Osteoblast (primary cell): ENCODE measurements around the gene SIRPB2. TPM values are rescaled to one million over a fixed set of nuclear protein-coding genes. Genes with fewer than 3 reads are reported as not detected.
A peak's percentile ranks its signal among the peaks of the same experiment; 100 is the strongest.

Experiments
- DNase-seq: peaks from one replicate; pipeline ENCODE4 v3.0.0; 2011; ENCODE audit warnings: low spot score, mixed read lengths; ENCODE audit not compliant: insufficient read length; ENCODE audit errors: missing footprints
- H2AFZ ChIP-seq: 2 replicates; pipeline ENCODE4 v1.6.0; 2011; ENCODE audit warnings: mild to moderate bottlenecking, low read length
- H3K27ac ChIP-seq: 2 replicates; pipeline ENCODE4 v1.5.1; 2011; ENCODE audit warnings: mild to moderate bottlenecking, low read depth, low read length, moderate library complexity
- H3K27me3 ChIP-seq: 2 replicates; pipeline ENCODE4 v1.6.0; 2012; ENCODE audit warnings: mild to moderate bottlenecking, control low read depth, inconsistent platforms, low read length, moderate library complexity; ENCODE audit not compliant: insufficient read depth
- H3K36me3 ChIP-seq: 2 replicates; pipeline ENCODE4 v1.5.1; 2011; ENCODE audit warnings: mild to moderate bottlenecking, low read length, control low read depth, moderate library complexity; ENCODE audit not compliant: insufficient read depth
- H3K4me1 ChIP-seq: 2 replicates; pipeline ENCODE4 v1.5.1; 2011; ENCODE audit warnings: mild to moderate bottlenecking, low read length, control low read depth, moderate library complexity; ENCODE audit not compliant: insufficient read depth
- H3K4me2 ChIP-seq: 2 replicates; pipeline ENCODE4 v1.6.0; 2011; ENCODE audit warnings: mild to moderate bottlenecking, low read length; ENCODE audit not compliant: insufficient read depth
- H3K4me3 ChIP-seq: fragments of 200-600 bp; sonication (generic); 3 replicates; pipeline ENCODE4 v1.5.1; 2012; ENCODE audit warnings: mild to moderate bottlenecking, low read length, inconsistent platforms; ENCODE audit not compliant: insufficient read depth
- H3K79me2 ChIP-seq: 2 replicates; pipeline ENCODE4 v1.6.0; 2012; ENCODE audit warnings: mild to moderate bottlenecking, low read length, control low read depth, inconsistent platforms; ENCODE audit not compliant: insufficient read depth
- H3K9me3 ChIP-seq: 2 replicates; pipeline ENCODE4 v1.5.1; 2011; ENCODE audit warnings: low read depth, low read length, control low read depth
- H4K20me1 ChIP-seq: 2 replicates; pipeline ENCODE4 v1.6.0; 2012; ENCODE audit warnings: mild to moderate bottlenecking, low read length, control low read depth; ENCODE audit not compliant: insufficient read depth
- CTCF ChIP-seq: IDR thresholded peaks from 2 replicates; pipeline ENCODE4 v1.5.1; 2011; ENCODE audit warnings: mild to moderate bottlenecking, low read depth, low read length, moderate library complexity; ENCODE audit errors: extremely low read depth
- total RNA-seq: library from RNA; depleted of rRNA; stranded (reverse); fragments of >200 nt; gene quantifications from 2 replicates; pipeline ENCODE4 v1.2.3, GENCODE V29; 2012

SIRPB2 gene
- total RNA-seq, 1 donor = under 0.01 TPM

DNA sequence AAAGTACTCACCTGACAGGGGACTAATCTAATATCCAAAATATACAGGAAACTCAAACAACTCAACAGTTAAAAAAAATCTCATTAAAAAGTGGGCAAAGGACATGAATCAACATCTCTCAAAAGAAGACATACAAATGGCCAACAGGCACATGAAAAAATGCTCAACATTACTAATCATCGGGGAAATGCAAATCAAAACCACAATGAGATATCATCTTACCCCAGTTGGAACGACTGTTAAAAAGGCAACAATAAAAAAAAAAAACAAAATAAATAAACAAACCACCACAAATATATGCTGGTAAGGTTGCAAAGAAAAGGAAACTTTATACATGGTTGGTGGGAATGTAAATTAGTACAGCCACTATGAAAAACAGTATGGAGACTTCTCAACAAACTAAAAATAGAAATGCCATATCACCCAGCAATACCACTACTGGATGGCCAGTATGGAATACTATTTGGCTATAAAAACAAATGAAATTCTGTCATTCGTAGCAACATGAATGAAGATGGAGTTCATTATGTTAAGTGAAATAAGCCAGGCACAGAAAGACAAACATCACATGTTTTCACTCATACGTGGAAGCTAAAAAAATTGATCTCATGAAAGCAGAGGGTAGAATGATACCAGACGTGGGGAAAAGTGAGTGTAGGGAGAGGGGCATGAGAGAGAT, 6.6 kb downstream of the SIRPB2 start:
- H3K27ac ChIP-seq = no peak overlapping the region
- no peaks in the 10 kb centered on the region for H3K36me3 ChIP-seq
- peaks cover 21% of the 10 kb centered on the region for H3K27me3 ChIP-seq
- H2AFZ ChIP-seq = no peak overlapping the region
- no peaks in the 10 kb centered on the region for H3K79me2 ChIP-seq
- H3K9me3 ChIP-seq = no peaks in the 10 kb centered on the region
- TF ChIP-seq CTCF = no peak
- H3K4me3 ChIP-seq = no peak overlapping the region
- DNase-seq = no peak
- peaks cover 5% of the 10 kb centered on the region for H3K4me1 ChIP-seq
- H4K20me1 ChIP-seq = no peaks in the 10 kb centered on the region
- H3K4me2 ChIP-seq = peak overlapping the region; percentile 26

DNA sequence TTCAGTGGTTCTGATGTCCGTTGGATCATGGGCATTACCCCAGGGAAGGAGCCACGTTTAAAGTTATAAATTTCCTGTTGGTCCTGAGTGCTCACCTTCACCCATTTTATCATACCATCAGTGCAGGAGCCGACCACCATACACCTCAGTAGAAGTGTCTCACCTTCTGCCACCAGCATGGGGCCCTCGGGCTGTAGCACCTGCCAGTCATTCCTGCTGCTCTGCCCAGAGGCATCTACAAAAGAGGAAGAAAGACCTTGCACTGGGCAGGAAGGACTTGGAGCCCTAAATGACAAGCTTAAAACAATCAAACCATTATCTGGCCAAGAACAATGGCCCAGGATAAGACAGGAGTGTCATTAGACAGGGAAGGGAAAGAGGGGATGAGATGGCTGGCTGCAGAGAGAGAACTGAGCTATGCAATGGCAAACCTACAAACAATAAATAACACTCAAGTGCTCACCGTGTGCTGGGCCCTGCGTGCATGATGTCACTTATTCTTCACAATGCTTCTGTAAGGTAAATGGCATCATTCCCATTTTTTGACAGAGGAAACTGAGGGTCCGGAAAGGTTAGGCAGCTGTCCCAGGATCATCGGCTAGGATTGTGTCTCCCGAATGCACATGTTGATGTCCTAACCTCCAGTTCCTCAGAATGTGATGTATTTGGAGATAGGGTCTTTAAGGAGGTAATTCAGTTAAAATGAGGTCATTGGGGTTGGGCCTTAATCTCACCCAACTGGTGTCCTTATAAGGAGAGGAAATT, 11.2 kb downstream of the SIRPB2 start:
- TF ChIP-seq CTCF = no peak
- Histone ChIP-seq H2AFZ (no peak overlapping the region), H3K9me3 (no peaks in the 10 kb centered on the region), H3K27ac (no peak overlapping the region), H3K4me1 (peaks cover 14% of the 10 kb centered on the region), H3K36me3 (no peaks in the 10 kb centered on the region), H3K27me3 (no peaks in the 10 kb centered on the region), H3K4me2 (no peak overlapping the region), H3K79me2 (no peaks in the 10 kb centered on the region), H4K20me1 (no peaks in the 10 kb centered on the region), H3K4me3 (no peak overlapping the region)
- no peak for DNase-seq

DNA sequence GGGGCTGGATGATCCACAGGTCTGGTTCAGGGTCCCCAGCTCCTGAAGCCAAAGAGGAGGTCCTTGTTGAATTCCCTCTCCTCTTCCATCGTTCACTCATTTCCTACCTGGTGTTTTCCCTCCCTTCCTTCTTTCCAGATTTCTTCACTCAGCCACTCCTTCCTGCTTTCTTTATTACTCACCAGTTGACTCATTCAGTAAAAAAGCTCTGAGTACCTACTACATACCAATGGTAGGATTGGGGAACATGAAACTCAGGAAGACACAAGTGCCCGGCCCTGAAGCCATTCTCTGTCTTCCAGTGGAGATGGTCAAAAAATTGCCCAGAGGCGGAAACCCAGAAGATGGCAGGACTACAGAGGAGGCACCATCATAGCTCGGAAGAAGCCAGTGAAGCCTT, 12.7 kb downstream of the SIRPB2 start:
- no peaks in the 10 kb centered on the region for H3K27me3 ChIP-seq
- no peak overlapping the region for H2AFZ ChIP-seq
- H3K4me1 ChIP-seq = peaks cover 10% of the 10 kb centered on the region
- no peaks in the 10 kb centered on the region for H3K79me2 ChIP-seq
- no peak for TF ChIP-seq CTCF
- H4K20me1 ChIP-seq = no peaks in the 10 kb centered on the region
- H3K27ac ChIP-seq = no peak overlapping the region
- H3K4me3 ChIP-seq = no peak overlapping the region
- no peaks in the 10 kb centered on the region for H3K9me3 ChIP-seq
- peak; percentile 86 for DNase-seq
- H3K36me3 ChIP-seq = no peaks in the 10 kb centered on the region
- peak overlapping the region; percentile 29 for H3K4me2 ChIP-seq

- no peak for DNase-seq
- H3K27me3 ChIP-seq = no peaks in the 10 kb centered on the region
- no peak for TF ChIP-seq CTCF
Observed at GRCh38 chr20:1477896-1478490, 13.2 kb downstream of the SIRPB2 start.

More at GRCh38 chr20:1477896-1478490, 13.2 kb downstream of the SIRPB2 start:
- H3K79me2 ChIP-seq = no peaks in the 10 kb centered on the region
- no peak overlapping the region for H3K27ac ChIP-seq
- H3K4me2 ChIP-seq = no peak overlapping the region
- no peak overlapping the region for H3K4me3 ChIP-seq
- H2AFZ ChIP-seq = no peak overlapping the region
- H3K9me3 ChIP-seq = no peaks in the 10 kb centered on the region
- peaks cover 10% of the 10 kb centered on the region for H3K4me1 ChIP-seq
- no peaks in the 10 kb centered on the region for H4K20me1 ChIP-seq
- no peaks in the 10 kb centered on the region for H3K36me3 ChIP-seq
